B cell (primary cell): ENCODE measurements around the gene TNPO2. TPM values are rescaled to one million over a fixed set of nuclear protein-coding genes. Genes with fewer than 3 reads are reported as not detected.

Experiments
- ATAC-seq: fragments of 200-7000 bp; cut with Tn5 transposase; one replicate; pipeline ENCODE4 v1.10.0; 2021; ENCODE audit warnings: low read depth, mild to moderate bottlenecking, moderate number of reproducible peaks, moderate library complexity
- CTCF ChIA-PET: fragments of 350-600 bp; sonication (Branson Sonifier 250); formaldehyde crosslinking; loops from one replicate; lab custom pipeline; 2021; ENCODE audit warnings: antibody characterized with exemption, inconsistent platforms; lab: Charles Lee
- POLR2A ChIA-PET: fragments of 350-600 bp; sonication (Branson Sonifier 250); formaldehyde crosslinking; loops from one replicate; lab custom pipeline; 2021; ENCODE audit warnings: antibody characterized with exemption; lab: Charles Lee
- DNase-seq: peaks from one replicate; pipeline ENCODE4 v3.0.0; 2013
- H2AFZ ChIP-seq: 2 replicates; pipeline ENCODE4 v1.6.1; 2012; ENCODE audit warnings: mild to moderate bottlenecking, low read depth, low read length; ENCODE audit not compliant: insufficient read depth, poor library complexity, severe bottlenecking
- H3K27ac ChIP-seq, 2 donors: 1 replicate in 1 of 2; 2 replicates in 1 of 2; pipeline ENCODE4 v1.5.1; 2012 to 2013; ENCODE audit warnings: low read length in 2 of 2, mild to moderate bottlenecking in 2 of 2, moderate library complexity in 1 of 2
- H3K27me3 ChIP-seq, 4 experiments: fragments of 200-600 bp in 1 of 4; sonication (generic) in 1 of 4; replicated peaks in 1 of 4; 1 replicate in 2 of 4; 2 replicates in 2 of 4; pipeline versions ENCODE4 v1.6.1 to v1.7.0; 2013 to 2016; ENCODE audit warnings: low read length in 3 of 4, mild to moderate bottlenecking in 2 of 4, mixed read lengths in 1 of 4, moderate library complexity in 1 of 4; ENCODE audit not compliant: insufficient read depth in 4 of 4, control insufficient read depth in 3 of 4; ENCODE audit errors: control extremely low read depth in 1 of 4
- H3K36me3 ChIP-seq, 2 experiments: replicated peaks in 1 of 2; 1 replicate in 1 of 2; 2 replicates in 1 of 2; pipeline versions ENCODE4 v1.6.1 to v1.7.1; 2013; ENCODE audit warnings: low read length in 1 of 2; ENCODE audit not compliant: insufficient read depth in 2 of 2, control insufficient read depth in 1 of 2; ENCODE audit errors: control extremely low read depth in 1 of 2, extremely low read depth in 1 of 2
- H3K4me1 ChIP-seq, 2 donors: fragments of 200-600 bp in 1 of 2; sonication (generic) in 1 of 2; 1 replicate in 1 of 2; 2 replicates in 1 of 2; pipeline versions ENCODE4 v1.5.1 to v1.6.1; 2013 to 2017; ENCODE audit warnings: low read length in 2 of 2; ENCODE audit not compliant: control insufficient read depth in 2 of 2, insufficient read depth in 2 of 2
- H3K4me2 ChIP-seq: replicated peaks from 2 replicates; pipeline ENCODE3; 2012; ENCODE audit warnings: mild to moderate bottlenecking, low read depth, low read length; ENCODE audit not compliant: poor library complexity, severe bottlenecking
- H3K4me3 ChIP-seq, 5 experiments: fragments of 200-600 bp in 1 of 5; sonication (generic) in 1 of 5; 1 replicate in 3 of 5; 2 replicates in 2 of 5; pipeline versions ENCODE4 v1.5.1 to v1.7.0; 2011 to 2016; ENCODE audit warnings: low read length in 4 of 5, mild to moderate bottlenecking in 4 of 5, low read depth in 2 of 5, control low read depth in 1 of 5, moderate library complexity in 1 of 5; ENCODE audit not compliant: insufficient read depth in 1 of 5; ENCODE audit errors: control extremely low read depth in 1 of 5, extremely low read depth in 1 of 5
- H3K79me2 ChIP-seq: fragments of 200-600 bp; sonication (generic); one replicate; pipeline ENCODE4 v1.6.0; 2016; ENCODE audit warnings: low read length; ENCODE audit not compliant: control insufficient read depth, insufficient read depth
- H3K9ac ChIP-seq: fragments of 200-600 bp; sonication (generic); 2 replicates; pipeline ENCODE4 v1.6.1; 2017; ENCODE audit warnings: mild to moderate bottlenecking, low read length, moderate library complexity
- H3K9me3 ChIP-seq, 3 donors: one replicate each; pipeline versions ENCODE4 v1.6.1 to v1.7.1; 2013; ENCODE audit warnings: low read length in 2 of 3; ENCODE audit not compliant: control insufficient read depth in 2 of 3, insufficient read depth in 1 of 3; ENCODE audit errors: control extremely low read depth in 1 of 3
- H4K20me1 ChIP-seq: 2 replicates; pipeline ENCODE4 v1.6.0; 2012; ENCODE audit warnings: mild to moderate bottlenecking, low read length; ENCODE audit not compliant: insufficient read depth, control insufficient read depth, poor library complexity, severe bottlenecking
- H3K27ac Mint-ChIP-seq: one replicate; pipeline ENCODE4 v1.8.0; 2021; ENCODE audit warnings: mixed read lengths
- H3K27me3 Mint-ChIP-seq: one replicate; pipeline ENCODE4 v1.8.0; 2021; ENCODE audit warnings: mixed read lengths
- H3K4me1 Mint-ChIP-seq: one replicate; pipeline ENCODE4 v1.8.0; 2021; ENCODE audit warnings: mixed read lengths
- H3K4me3 Mint-ChIP-seq: one replicate; pipeline ENCODE4 v1.8.0; 2021; ENCODE audit warnings: mixed read lengths
- H3K9me3 Mint-ChIP-seq: one replicate; pipeline ENCODE4 v1.8.0; 2022; ENCODE audit warnings: mixed read lengths; ENCODE audit not compliant: insufficient read depth
- CTCF ChIP-seq: fragments of 200-600 bp; IDR thresholded peaks from one replicate; pipeline ENCODE4 v1.8.0; 2022; ENCODE audit warnings: antibody characterized with exemption, mild to moderate bottlenecking
- EZH2 ChIP-seq: IDR thresholded peaks from 2 replicates; pipeline ENCODE4 v1.6.1; 2012; ENCODE audit warnings: borderline replicate concordance, low read depth, mild to moderate bottlenecking, moderate library complexity, low read length; ENCODE audit not compliant: insufficient read depth, poor library complexity, severe bottlenecking
- WGBS: methylation state at CpG from one replicate; pipeline ENCODE4 v1.1.5; 2013; ENCODE audit warnings: missing lambda C conversion rate; ENCODE audit not compliant: insufficient coverage; 5-methylcytosine and 5-hydroxymethylcytosine counted together
- intact Hi-C: fragments of 100-400 bp; cut with micrococcal nuclease; formaldehyde crosslinking; loops from one replicate; pipeline ENCODE4 v1.10.0; 2022
- polyA plus RNA-seq: library from polyadenylated mRNA; depleted of rRNA; stranded (reverse); fragments of >200 nt; gene quantifications from 2 replicates; pipeline ENCODE4 v1.2.3, GENCODE V29; 2012
- small RNA-seq: library from RNA; depleted of rRNA; stranded (forward); fragments of <200 nt; gene quantifications from one replicate; pipeline ENCODE3, GENCODE V24; 2012; ENCODE audit warnings: low replicate concordance, low read depth; ENCODE audit not compliant: insufficient read length
- total RNA-seq, 2 donors: library from RNA; stranded (reverse); fragments of 120-200 nt in 1 of 2; gene quantifications; 1 replicate in 1 of 2; 2 replicates in 1 of 2; pipeline versions ENCODE4 v1.2.3 to v1.2.4, GENCODE V29; 2013 to 2022

TNPO2 gene
- total and polyA plus RNA-seq, 2 donors (not counting 1 experiment from before 2014, with no cell fraction given): 73.7 to 85.6 TPM

DNA sequence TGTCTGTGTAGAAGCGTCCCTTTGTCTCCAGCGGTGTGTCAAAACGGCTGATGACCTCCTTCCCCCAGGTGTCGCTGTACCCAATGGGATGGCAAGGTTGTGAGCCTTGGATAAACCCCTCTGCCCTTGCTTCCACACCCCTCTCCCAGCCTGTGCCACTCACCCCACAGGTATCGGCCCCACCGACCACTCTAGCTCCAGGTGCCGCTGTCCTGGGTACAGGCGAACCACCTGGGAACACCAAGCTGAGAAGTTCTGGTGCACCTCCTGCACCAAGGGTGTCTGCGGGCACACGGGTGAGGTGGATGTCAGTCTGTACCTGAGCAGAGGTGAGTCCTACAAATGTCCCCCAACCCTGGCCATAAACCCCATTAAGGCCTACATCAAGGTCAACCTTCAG lies 73.8 kb downstream of the TNPO2 start:
- POLR2A ChIA-PET: interaction anchor here (0.6 to 0.7 kb wide), 5 partner anchors 10 to 1725 kb away, joined by 4 to 10 read pairs (median 6); no protein-coding TSS in a partner anchor

More for the DNA sequence above, 73.8 kb downstream of the TNPO2 start:
- WGBS: 95% methylated on average over 4 of the region's 10 CpGs
- Histone ChIP-seq H2AFZ (no peak overlapping the region), H3K9me3 (no peaks in the 10 kb centered on the region), H4K20me1 (peaks cover 21% of the 10 kb centered on the region), H3K4me2 (no peak overlapping the region), H3K4me1 (peaks cover 0 to 10% of the 10 kb centered on the region in 2 donors), H3K9ac (no peak overlapping the region), H3K79me2 (peaks cover 9% of the 10 kb centered on the region), H3K4me3 (no peak overlapping the region), H3K36me3 (peaks cover 0 to 45% of the 10 kb centered on the region in 2 experiments), H3K27ac (no peak overlapping the region), H3K27me3 (no peaks in the 10 kb centered on the region)
- DNase-seq (no peak), ATAC-seq (no peak)
- no peak overlapping the region for H3K4me3 Mint-ChIP-seq
- intact Hi-C loops: no loop called here
- TF ChIP-seq EZH2 (no peak), CTCF (no peak)
- peak overlapping the region; percentile 10 for H3K27ac Mint-ChIP-seq
- H3K9me3 Mint-ChIP-seq: no peaks in the 10 kb centered on the region
- CTCF ChIA-PET: interaction anchor here (1.2 to 1.5 kb wide), 2 partner anchors 22 to 86 kb away, joined by 5 read pairs; no protein-coding TSS in a partner anchor
- H3K4me1 Mint-ChIP-seq: peaks cover 7% of the 10 kb centered on the region
- no peaks in the 10 kb centered on the region for H3K27me3 Mint-ChIP-seq

Small RNAs within 50 kb of the gene (small RNA-seq; reads per million reads assigned to genes)
- 4.6 reads per million, percentile 65 among the genes with 10 or more reads in this experiment for gene SNORD41

Other genes starting within 250 kb of the TNPO2 start
- 8.4 and 9.3 TPM in 2 replicates for gene ZNF709, start 239.1 kb downstream of the TNPO2 start, total RNA-seq
- 1.7 and 2.9 TPM in 2 replicates for gene ZNF709, start 239.1 kb downstream of the TNPO2 start, polyA plus RNA-seq
- 31.8 and 35.8 TPM in 2 replicates for gene ZNF564, start 172.4 kb downstream of the TNPO2 start, total RNA-seq
- gene ZNF564, start 172.4 kb downstream of the TNPO2 start, polyA plus RNA-seq: 2.8 and 3.2 TPM in 2 replicates
- gene ZNF490, start 113.1 kb downstream of the TNPO2 start, total RNA-seq: 19.9 and 21.2 TPM in 2 replicates
- gene ZNF490, start 113.1 kb downstream of the TNPO2 start, polyA plus RNA-seq: 5.7 and 6.7 TPM in 2 replicates
- 56.0 and 57.9 TPM in 2 replicates for gene ZNF791, start 113.0 kb downstream of the TNPO2 start, total RNA-seq
- 17.5 and 41.9 TPM in 2 replicates for gene ZNF791, start 113.0 kb downstream of the TNPO2 start, polyA plus RNA-seq
- 252 and 256 TPM in 2 replicates for gene MAN2B1, start 57.2 kb downstream of the TNPO2 start, total RNA-seq
- 183 and 188 TPM in 2 replicates for gene MAN2B1, start 57.2 kb downstream of the TNPO2 start, polyA plus RNA-seq
- gene WDR83, start 57.1 kb downstream of the TNPO2 start, total RNA-seq: 24.6 and 25.8 TPM in 2 replicates
- gene WDR83, start 57.1 kb downstream of the TNPO2 start, polyA plus RNA-seq: 15.2 and 16.3 TPM in 2 replicates
- gene DHPS, start 42.1 kb downstream of the TNPO2 start, total RNA-seq: 187 and 200 TPM in 2 replicates
- gene DHPS, start 42.1 kb downstream of the TNPO2 start, polyA plus RNA-seq: 204 and 216 TPM in 2 replicates
- not detected in 2 replicates for gene GNG14, start 35.9 kb downstream of the TNPO2 start, total RNA-seq
- gene GNG14, start 35.9 kb downstream of the TNPO2 start, polyA plus RNA-seq: not detected in 2 replicates
- 4.7 and 5.2 TPM in 2 replicates for gene FBXW9, start 27.3 kb downstream of the TNPO2 start, total RNA-seq
- 4.0 and 4.7 TPM in 2 replicates for gene FBXW9, start 27.3 kb downstream of the TNPO2 start, polyA plus RNA-seq
- 199 and 207 TPM in 2 replicates for gene TRIR, start 10.8 kb upstream of the TNPO2 start, total RNA-seq
- gene TRIR, start 10.8 kb upstream of the TNPO2 start, polyA plus RNA-seq: 270 and 305 TPM in 2 replicates
- 30.7 and 37.2 TPM in 2 replicates for gene GET3, start 13.6 kb upstream of the TNPO2 start, total RNA-seq
- 45.5 and 61.7 TPM in 2 replicates for gene GET3, start 13.6 kb upstream of the TNPO2 start, polyA plus RNA-seq
- not detected in 2 replicates for gene BEST2, start 27.9 kb upstream of the TNPO2 start, total RNA-seq
- gene BEST2, start 27.9 kb upstream of the TNPO2 start, polyA plus RNA-seq: 0.07 TPM in 1 of 2 replicates, not detected in the other
- 31.6 and 33.4 TPM in 2 replicates for gene HOOK2, start 51.6 kb upstream of the TNPO2 start, total RNA-seq
- gene HOOK2, start 51.6 kb upstream of the TNPO2 start, polyA plus RNA-seq: 30.3 and 35.7 TPM in 2 replicates
- gene JUNB, start 67.6 kb upstream of the TNPO2 start, total RNA-seq: 196 and 206 TPM in 2 replicates
- 1,407 and 4,055 TPM in 2 replicates for gene JUNB, start 67.6 kb upstream of the TNPO2 start, polyA plus RNA-seq
- 45.1 and 45.5 TPM in 2 replicates for gene PRDX2, start 77.9 kb upstream of the TNPO2 start, total RNA-seq
- gene PRDX2, start 77.9 kb upstream of the TNPO2 start, polyA plus RNA-seq: 44.3 and 66.1 TPM in 2 replicates
- 2.1 TPM in 1 of 2 replicates, not detected in the other for gene THSD8, start 78.1 kb upstream of the TNPO2 start, total RNA-seq
- gene THSD8, start 78.1 kb upstream of the TNPO2 start, polyA plus RNA-seq: not detected in 2 replicates
- 16.9 and 18.9 TPM in 2 replicates for gene RNASEH2A, start 82.7 kb upstream of the TNPO2 start, total RNA-seq
- gene RNASEH2A, start 82.7 kb upstream of the TNPO2 start, polyA plus RNA-seq: 13.0 and 14.5 TPM in 2 replicates
- gene RTBDN, start 110.6 kb upstream of the TNPO2 start, total RNA-seq: not detected in 2 replicates
- gene RTBDN, start 110.6 kb upstream of the TNPO2 start, polyA plus RNA-seq: not detected in 2 replicates
- 0.39 and 1.2 TPM in 2 replicates for gene MAST1, start 114.6 kb upstream of the TNPO2 start, total RNA-seq
- gene MAST1, start 114.6 kb upstream of the TNPO2 start, polyA plus RNA-seq: 0.36 and 1.1 TPM in 2 replicates
- 26.6 and 30.8 TPM in 2 replicates for gene DNASE2, start 157.5 kb upstream of the TNPO2 start, total RNA-seq
- 24.9 and 25.9 TPM in 2 replicates for gene DNASE2, start 157.5 kb upstream of the TNPO2 start, polyA plus RNA-seq
- not detected in 2 replicates for gene KLF1, start 163.3 kb upstream of the TNPO2 start, total RNA-seq
- gene KLF1, start 163.3 kb upstream of the TNPO2 start, polyA plus RNA-seq: not detected in 2 replicates
- 61.2 and 63.2 TPM in 2 replicates for gene GCDH, start 167.2 kb upstream of the TNPO2 start, total RNA-seq
- 47.8 and 48.9 TPM in 2 replicates for gene GCDH, start 167.2 kb upstream of the TNPO2 start, polyA plus RNA-seq
- gene SYCE2, start 195.4 kb upstream of the TNPO2 start, total RNA-seq: not detected in 2 replicates
- 0.17 TPM in 1 of 2 replicates, not detected in the other for gene SYCE2, start 195.4 kb upstream of the TNPO2 start, polyA plus RNA-seq
- gene FARSA, start 209.8 kb upstream of the TNPO2 start, total RNA-seq: 50.1 and 50.9 TPM in 2 replicates
- 21.2 and 26.4 TPM in 2 replicates for gene FARSA, start 209.8 kb upstream of the TNPO2 start, polyA plus RNA-seq
- 214 and 237 TPM in 2 replicates for gene CALR, start 214.7 kb upstream of the TNPO2 start, total RNA-seq
- 385 and 709 TPM in 2 replicates for gene CALR, start 214.7 kb upstream of the TNPO2 start, polyA plus RNA-seq
- 89.0 and 100 TPM in 2 replicates for gene RAD23A, start 221.9 kb upstream of the TNPO2 start, total RNA-seq
- 106 and 123 TPM in 2 replicates for gene RAD23A, start 221.9 kb upstream of the TNPO2 start, polyA plus RNA-seq
- gene GADD45GIP1, start 233.3 kb upstream of the TNPO2 start, total RNA-seq: 11.7 and 12.6 TPM in 2 replicates
- 12.9 and 17.5 TPM in 2 replicates for gene GADD45GIP1, start 233.3 kb upstream of the TNPO2 start, polyA plus RNA-seq
- gene DAND5, start 245.6 kb upstream of the TNPO2 start, total RNA-seq: not detected in 2 replicates
- gene DAND5, start 245.6 kb upstream of the TNPO2 start, polyA plus RNA-seq: not detected in 2 replicates